Measurements from ENCODE around the gene F11. TPM values are rescaled to one million over a fixed set of nuclear protein-coding genes. Genes with fewer than 3 reads are reported as not detected.

F11 gene
- total and polyA plus RNA-seq, 2 experiments from 2014 or later: 0.74 to 2.1 TPM

GRCh38 chr4:186234367-186234766, 31.6 kb upstream of the F11 start (continued):
- TF ChIP-seq, protein P1, sequence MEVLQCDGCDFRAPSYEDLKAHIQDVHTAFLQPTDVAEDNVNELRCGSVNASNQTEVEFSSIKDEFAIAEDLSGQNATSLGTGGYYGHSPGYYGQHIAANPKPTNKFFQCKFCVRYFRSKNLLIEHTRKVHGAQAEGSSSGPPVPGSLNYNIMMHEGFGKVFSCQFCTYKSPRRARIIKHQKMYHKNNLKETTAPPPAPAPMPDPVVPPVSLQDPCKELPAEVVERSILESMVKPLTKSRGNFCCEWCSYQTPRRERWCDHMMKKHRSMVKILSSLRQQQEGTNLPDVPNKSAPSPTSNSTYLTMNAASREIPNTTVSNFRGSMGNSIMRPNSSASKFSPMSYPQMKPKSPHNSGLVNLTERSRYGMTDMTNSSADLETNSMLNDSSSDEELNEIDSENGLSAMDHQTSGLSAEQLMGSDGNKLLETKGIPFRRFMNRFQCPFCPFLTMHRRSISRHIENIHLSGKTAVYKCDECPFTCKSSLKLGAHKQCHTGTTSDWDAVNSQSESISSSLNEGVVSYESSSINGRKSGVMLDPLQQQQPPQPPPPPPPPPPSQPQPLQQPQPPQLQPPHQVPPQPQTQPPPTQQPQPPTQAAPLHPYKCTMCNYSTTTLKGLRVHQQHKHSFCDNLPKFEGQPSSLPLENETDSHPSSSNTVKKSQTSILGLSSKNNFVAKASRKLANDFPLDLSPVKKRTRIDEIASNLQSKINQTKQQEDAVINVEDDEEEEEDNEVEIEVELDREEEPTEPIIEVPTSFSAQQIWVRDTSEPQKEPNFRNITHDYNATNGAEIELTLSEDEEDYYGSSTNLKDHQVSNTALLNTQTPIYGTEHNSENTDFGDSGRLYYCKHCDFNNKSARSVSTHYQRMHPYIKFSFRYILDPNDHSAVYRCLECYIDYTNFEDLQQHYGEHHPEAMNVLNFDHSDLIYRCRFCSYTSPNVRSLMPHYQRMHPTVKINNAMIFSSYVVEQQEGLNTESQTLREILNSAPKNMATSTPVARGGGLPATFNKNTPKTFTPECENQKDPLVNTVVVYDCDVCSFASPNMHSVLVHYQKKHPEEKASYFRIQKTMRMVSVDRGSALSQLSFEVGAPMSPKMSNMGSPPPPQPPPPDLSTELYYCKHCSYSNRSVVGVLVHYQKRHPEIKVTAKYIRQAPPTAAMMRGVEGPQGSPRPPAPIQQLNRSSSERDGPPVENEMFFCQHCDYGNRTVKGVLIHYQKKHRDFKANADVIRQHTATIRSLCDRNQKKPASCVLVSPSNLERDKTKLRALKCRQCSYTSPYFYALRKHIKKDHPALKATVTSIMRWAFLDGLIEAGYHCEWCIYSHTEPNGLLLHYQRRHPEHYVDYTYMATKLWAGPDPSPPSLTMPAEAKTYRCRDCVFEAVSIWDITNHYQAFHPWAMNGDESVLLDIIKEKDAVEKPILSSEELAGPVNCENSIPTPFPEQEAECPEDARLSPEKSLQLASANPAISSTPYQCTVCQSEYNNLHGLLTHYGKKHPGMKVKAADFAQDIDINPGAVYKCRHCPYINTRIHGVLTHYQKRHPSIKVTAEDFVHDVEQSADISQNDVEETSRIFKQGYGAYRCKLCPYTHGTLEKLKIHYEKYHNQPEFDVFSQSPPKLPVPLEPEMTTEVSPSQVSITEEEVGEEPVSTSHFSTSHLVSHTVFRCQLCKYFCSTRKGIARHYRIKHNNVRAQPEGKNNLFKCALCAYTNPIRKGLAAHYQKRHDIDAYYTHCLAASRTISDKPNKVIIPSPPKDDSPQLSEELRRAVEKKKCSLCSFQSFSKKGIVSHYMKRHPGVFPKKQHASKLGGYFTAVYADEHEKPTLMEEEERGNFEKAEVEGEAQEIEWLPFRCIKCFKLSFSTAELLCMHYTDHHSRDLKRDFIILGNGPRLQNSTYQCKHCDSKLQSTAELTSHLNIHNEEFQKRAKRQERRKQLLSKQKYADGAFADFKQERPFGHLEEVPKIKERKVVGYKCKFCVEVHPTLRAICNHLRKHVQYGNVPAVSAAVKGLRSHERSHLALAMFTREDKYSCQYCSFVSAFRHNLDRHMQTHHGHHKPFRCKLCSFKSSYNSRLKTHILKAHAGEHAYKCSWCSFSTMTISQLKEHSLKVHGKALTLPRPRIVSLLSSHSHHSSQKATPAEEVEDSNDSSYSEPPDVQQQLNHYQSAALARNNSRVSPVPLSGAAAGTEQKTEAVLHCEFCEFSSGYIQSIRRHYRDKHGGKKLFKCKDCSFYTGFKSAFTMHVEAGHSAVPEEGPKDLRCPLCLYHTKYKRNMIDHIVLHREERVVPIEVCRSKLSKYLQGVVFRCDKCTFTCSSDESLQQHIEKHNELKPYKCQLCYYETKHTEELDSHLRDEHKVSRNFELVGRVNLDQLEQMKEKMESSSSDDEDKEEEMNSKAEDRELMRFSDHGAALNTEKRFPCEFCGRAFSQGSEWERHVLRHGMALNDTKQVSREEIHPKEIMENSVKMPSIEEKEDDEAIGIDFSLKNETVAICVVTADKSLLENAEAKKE (CRISPR knock-in tag; IDR thresholded peaks at IDR 0.05): no peak
- no peak for TF ChIP-seq EZH2 (IDR thresholded peaks at IDR 0.05; ENCODE audit: low read depth, unreplicated experiment)
- no peak for TF ChIP-seq ZNF331 (CRISPR knock-in tag; IDR thresholded peaks at IDR 0.05; ENCODE audit: low read depth)
- TF ChIP-seq CREB1 (CRISPR knock-in tag; IDR thresholded peaks at IDR 0.05; ENCODE audit: low read depth): no peak
- TF ChIP-seq, protein P2, sequence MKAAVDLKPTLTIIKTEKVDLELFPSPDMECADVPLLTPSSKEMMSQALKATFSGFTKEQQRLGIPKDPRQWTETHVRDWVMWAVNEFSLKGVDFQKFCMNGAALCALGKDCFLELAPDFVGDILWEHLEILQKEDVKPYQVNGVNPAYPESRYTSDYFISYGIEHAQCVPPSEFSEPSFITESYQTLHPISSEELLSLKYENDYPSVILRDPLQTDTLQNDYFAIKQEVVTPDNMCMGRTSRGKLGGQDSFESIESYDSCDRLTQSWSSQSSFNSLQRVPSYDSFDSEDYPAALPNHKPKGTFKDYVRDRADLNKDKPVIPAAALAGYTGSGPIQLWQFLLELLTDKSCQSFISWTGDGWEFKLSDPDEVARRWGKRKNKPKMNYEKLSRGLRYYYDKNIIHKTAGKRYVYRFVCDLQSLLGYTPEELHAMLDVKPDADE (IDR thresholded peaks at IDR 0.05): no peak
- TF ChIP-seq STAT1 (IDR thresholded peaks at IDR 0.05; ENCODE audit: unreplicated experiment): no peak

GRCh38 chr4:186236126-186236525, 29.9 kb upstream of the F11 start:
- Mint-ChIP-seq H3K36me3 (ENCODE audit: low read depth) (peaks cover 5% of the 10 kb centered on the region; the same call in 2 of the 3 replicates), H3K4me3 (no peak overlapping the region), H3K4me1 (peaks cover 6% of the 10 kb centered on the region), H3K9me3 (peaks cover 5% of the 10 kb centered on the region; the same call in 1 of the 3 replicates), H3K27ac (no peak overlapping the region), H3K27me3 (ENCODE audit: insufficient read depth, low read depth, poor library complexity) (peaks cover 2% of the 10 kb centered on the region)
- Histone ChIP-seq H3K4me3 (no peak overlapping the region), H3K27me3 (ENCODE audit: insufficient read depth) (no peaks in the 10 kb centered on the region), H3K79me2 (replicated peaks; ENCODE audit: insufficient read depth) (no peaks in the 10 kb centered on the region), H3F3A (replicated peaks; ENCODE audit: low read depth) (peaks cover 5% of the 10 kb centered on the region; the same call in 1 of the 2 replicates), H4K20me1 (replicated peaks; ENCODE audit: insufficient read depth) (no peaks in the 10 kb centered on the region), H3K4me2 (no peak overlapping the region), H2AFZ (no peak overlapping the region), H3K4me1 (ENCODE audit: insufficient read depth) (peaks cover 9% of the 10 kb centered on the region; the same call in 1 of the 2 replicates), H3K27ac (ENCODE audit: low read depth) (no peak overlapping the region), H3K9me2 (ENCODE audit: insufficient read depth) (no peaks in the 10 kb centered on the region), H3K36me3 (ENCODE audit: insufficient read depth) (no peaks in the 10 kb centered on the region)
- ATAC-seq: no peak
- TF ChIP-seq, protein P1 (CRISPR knock-in tag; IDR thresholded peaks at IDR 0.05): no peak
- no peak for TF ChIP-seq EZH2 (IDR thresholded peaks at IDR 0.05; ENCODE audit: low read depth, unreplicated experiment)
- no peak for TF ChIP-seq NANOG (IDR thresholded peaks at IDR 0.05; ENCODE audit: borderline replicate concordance)
- no peak for DNase-seq (ENCODE audit: low spot score)

All from GM23338 (cell line).